Mucosa of stomach (tissue), 1 donor: ENCODE data around the gene ADGRG3.
"Not testable (repeated sequence)": the region's sequence is repeated elsewhere in the genome, so short reads cannot be mapped to it uniquely, and the experiment has no call there.

Source experiments
- H3K27me3 ChIP-seq: one replicate; pipeline ENCODE4 v1.7.0; 2013; ENCODE audit warnings: mild to moderate bottlenecking, low read length; ENCODE audit not compliant: control insufficient read depth, insufficient read depth
- H3K36me3 ChIP-seq: one replicate; pipeline ENCODE4 v1.7.0; 2013; ENCODE audit warnings: low read length; ENCODE audit not compliant: control insufficient read depth, insufficient read depth
- H3K4me1 ChIP-seq: one replicate; pipeline ENCODE4 v1.7.0; 2013; ENCODE audit warnings: mild to moderate bottlenecking, low read length; ENCODE audit not compliant: control insufficient read depth, insufficient read depth
- H3K4me3 ChIP-seq: one replicate; pipeline ENCODE4 v1.7.0; 2013; ENCODE audit warnings: low read length
- H3K9ac ChIP-seq: one replicate; pipeline ENCODE4 v1.7.0; 2013; ENCODE audit warnings: mild to moderate bottlenecking, low read length, moderate library complexity
- H3K9me3 ChIP-seq: one replicate; pipeline ENCODE4 v1.7.0; 2013; ENCODE audit warnings: mild to moderate bottlenecking, low read length, moderate library complexity; ENCODE audit not compliant: control insufficient read depth
- donor health status: Pancreatic carcinoma.

ADGRG3 gene

DNA sequence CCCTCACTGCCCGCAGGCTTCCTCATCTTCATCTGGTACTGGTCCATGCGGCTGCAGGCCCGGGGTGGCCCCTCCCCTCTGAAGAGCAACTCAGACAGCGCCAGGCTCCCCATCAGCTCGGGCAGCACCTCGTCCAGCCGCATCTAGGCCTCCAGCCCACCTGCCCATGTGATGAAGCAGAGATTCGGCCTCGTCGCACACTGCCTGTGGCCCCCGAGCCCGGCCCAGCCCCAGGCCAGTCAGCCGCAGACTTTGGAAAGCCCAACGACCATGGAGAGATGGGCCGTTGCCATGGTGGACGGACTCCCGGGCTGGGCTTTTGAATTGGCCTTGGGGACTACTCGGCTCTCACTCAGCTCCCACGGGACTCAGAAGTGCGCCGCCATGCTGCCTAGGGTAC lies 4.7 kb upstream of the ADGRG3 start:
- Histone ChIP-seq H3K9ac (no peak overlapping the region), H3K36me3 (no peaks in the 10 kb centered on the region), H3K9me3 (no peaks in the 10 kb centered on the region), H3K4me1 (no peaks in the 10 kb centered on the region), H3K27me3 (no peaks in the 10 kb centered on the region), H3K4me3 (no peak overlapping the region)

DNA sequence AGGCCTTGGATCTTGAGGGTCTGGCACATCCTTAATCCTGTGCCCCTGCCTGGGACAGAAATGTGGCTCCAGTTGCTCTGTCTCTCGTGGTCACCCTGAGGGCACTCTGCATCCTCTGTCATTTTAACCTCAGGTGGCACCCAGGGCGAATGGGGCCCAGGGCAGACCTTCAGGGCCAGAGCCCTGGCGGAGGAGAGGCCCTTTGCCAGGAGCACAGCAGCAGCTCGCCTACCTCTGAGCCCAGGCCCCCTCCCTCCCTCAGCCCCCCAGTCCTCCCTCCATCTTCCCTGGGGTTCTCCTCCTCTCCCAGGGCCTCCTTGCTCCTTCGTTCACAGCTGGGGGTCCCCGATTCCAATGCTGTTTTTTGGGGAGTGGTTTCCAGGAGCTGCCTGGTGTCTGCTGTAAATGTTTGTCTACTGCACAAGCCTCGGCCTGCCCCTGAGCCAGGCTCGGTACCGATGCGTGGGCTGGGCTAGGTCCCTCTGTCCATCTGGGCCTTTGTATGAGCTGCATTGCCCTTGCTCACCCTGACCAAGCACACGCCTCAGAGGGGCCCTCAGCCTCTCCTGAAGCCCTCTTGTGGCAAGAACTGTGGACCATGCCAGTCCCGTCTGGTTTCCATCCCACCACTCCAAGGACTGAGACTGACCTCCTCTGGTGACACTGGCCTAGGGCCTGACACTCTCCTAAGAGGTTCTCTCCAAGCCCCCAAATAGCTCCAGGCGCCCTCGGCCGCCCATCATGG lies 4.0 kb upstream of the ADGRG3 start:
- no peak overlapping the region for H3K9ac ChIP-seq
- no peak overlapping the region for H3K4me3 ChIP-seq
- H3K4me1 ChIP-seq = no peaks in the 10 kb centered on the region
- H3K9me3 ChIP-seq = no peaks in the 10 kb centered on the region
- no peaks in the 10 kb centered on the region for H3K27me3 ChIP-seq
- no peaks in the 10 kb centered on the region for H3K36me3 ChIP-seq

DNA sequence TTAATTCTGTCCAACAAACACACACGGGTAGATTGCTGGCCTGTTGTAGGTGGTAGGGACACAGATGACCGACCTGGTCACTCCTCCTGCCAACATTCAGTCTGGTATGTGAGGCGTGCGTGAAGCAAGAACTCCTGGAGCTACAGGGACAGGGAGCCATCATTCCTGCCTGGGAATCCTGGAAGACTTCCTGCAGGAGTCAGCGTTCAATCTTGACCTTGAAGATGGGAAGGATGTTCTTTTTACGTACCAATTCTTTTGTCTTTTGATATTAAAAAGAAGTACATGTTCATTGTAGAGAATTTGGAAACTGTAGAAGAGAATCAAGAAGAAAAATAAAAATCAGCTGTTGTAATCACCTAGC lies 3.5 kb upstream of the ADGRG3 start:
- H3K9me3 ChIP-seq = no peaks in the 10 kb centered on the region
- no peak overlapping the region for H3K4me3 ChIP-seq
- no peak overlapping the region for H3K9ac ChIP-seq
- H3K4me1 ChIP-seq = no peaks in the 10 kb centered on the region
- H3K27me3 ChIP-seq = no peaks in the 10 kb centered on the region
- H3K36me3 ChIP-seq = no peaks in the 10 kb centered on the region

- no peaks in the 10 kb centered on the region for H3K4me1 ChIP-seq
- no peaks in the 10 kb centered on the region for H3K36me3 ChIP-seq
Observed at GRCh38 chr16:57665541-57665940, 2.6 kb upstream of the ADGRG3 start.

GRCh38 chr16:57666353-57667047 lies 1.6 kb upstream of the ADGRG3 start:
- Histone ChIP-seq H3K9me3 (no peaks in the 10 kb centered on the region), H3K36me3 (no peaks in the 10 kb centered on the region), H3K4me1 (no peaks in the 10 kb centered on the region), H3K9ac (no peak overlapping the region), H3K27me3 (no peaks in the 10 kb centered on the region), H3K4me3 (no peak overlapping the region)

More at GRCh38 chr16:57665541-57665940, 2.6 kb upstream of the ADGRG3 start:
- no peak overlapping the region for H3K9ac ChIP-seq
- H3K4me3 ChIP-seq = no peak overlapping the region
- no peaks in the 10 kb centered on the region for H3K27me3 ChIP-seq
- no peaks in the 10 kb centered on the region for H3K9me3 ChIP-seq

DNA sequence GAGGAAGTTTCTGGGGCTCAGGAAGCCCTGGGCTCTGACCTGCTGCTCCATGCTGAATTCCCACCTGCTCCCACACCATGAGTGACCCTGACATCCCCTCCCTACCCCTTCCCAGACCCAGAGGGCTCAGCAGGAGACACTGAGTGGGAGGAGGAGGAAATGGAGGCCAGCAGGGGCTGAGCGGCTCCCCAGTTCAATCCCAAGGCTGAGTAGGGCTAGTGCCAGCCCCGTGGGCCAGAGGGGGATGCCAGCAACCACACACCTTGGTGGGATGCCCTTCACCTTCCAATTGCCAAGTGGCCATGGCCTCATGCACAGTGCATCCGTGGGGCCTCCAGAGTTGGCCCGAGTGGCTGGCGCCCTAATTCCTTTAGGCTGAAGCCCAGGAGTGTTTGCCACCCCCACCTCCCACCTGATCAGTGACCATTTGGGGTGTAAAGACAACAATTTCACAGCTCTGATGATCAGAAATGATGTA lies 1.0 kb upstream of the ADGRG3 start:
- Histone ChIP-seq H3K36me3 (no peaks in the 10 kb centered on the region), H3K9ac (no peak overlapping the region), H3K27me3 (no peaks in the 10 kb centered on the region), H3K9me3 (no peaks in the 10 kb centered on the region), H3K4me3 (no peak overlapping the region), H3K4me1 (no peaks in the 10 kb centered on the region)

DNA sequence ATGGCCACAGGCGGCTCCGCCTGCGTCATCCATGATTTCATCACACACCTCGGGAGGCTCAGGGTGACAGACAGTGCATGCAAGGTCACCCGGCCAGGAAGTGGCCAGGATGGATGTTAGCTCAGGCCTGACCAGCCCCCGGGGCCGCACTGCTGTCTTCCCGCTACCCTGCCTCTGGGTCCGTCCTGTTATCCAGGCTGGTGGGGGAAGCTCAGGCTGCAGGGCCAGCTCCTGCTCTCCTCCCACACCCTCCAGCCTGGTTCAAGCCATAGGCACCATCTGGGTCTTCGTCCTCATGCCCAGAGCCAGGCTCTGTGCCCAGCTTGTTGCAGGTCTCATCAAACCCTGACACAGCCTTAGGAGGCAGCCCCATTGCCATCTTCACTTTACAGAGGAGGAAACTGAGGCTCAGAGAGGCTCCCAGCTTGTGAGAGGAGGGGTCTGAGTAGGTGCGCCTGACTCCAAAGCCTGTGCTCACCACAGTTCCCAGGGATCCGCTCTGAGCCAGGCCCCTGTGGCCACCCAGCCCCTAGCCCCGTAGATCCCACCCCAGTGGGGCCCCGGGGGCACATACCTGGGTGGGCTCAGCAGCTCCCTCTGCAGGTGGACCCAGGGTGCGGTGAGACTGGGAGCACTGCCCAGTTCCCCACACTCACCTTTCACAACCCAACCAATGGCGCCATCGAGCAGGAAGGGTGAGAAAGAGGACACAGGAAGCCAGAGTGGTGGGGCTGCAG lies 412 bp upstream of the ADGRG3 start:
- no peak overlapping the region for H3K9ac ChIP-seq
- no peaks in the 10 kb centered on the region for H3K36me3 ChIP-seq
- no peaks in the 10 kb centered on the region for H3K9me3 ChIP-seq

GRCh38 chr16:57668630-57669475 lies 747 bp downstream of the ADGRG3 start:
- Histone ChIP-seq H3K9ac (no peak overlapping the region), H3K27me3 (no peaks in the 10 kb centered on the region), H3K4me1 (no peaks in the 10 kb centered on the region), H3K36me3 (no peaks in the 10 kb centered on the region), H3K4me3 (no peak overlapping the region), H3K9me3 (no peaks in the 10 kb centered on the region)

More for the DNA sequence above, 412 bp upstream of the ADGRG3 start:
- H3K4me1 ChIP-seq = no peaks in the 10 kb centered on the region
- no peaks in the 10 kb centered on the region for H3K27me3 ChIP-seq
- H3K4me3 ChIP-seq = no peak overlapping the region

- H3K4me1 ChIP-seq = no peaks in the 10 kb centered on the region
- no peaks in the 10 kb centered on the region for H3K36me3 ChIP-seq
- no peaks in the 10 kb centered on the region for H3K27me3 ChIP-seq
- no peak overlapping the region for H3K4me3 ChIP-seq
- no peak overlapping the region for H3K9ac ChIP-seq
- H3K9me3 ChIP-seq = no peaks in the 10 kb centered on the region
Observed at GRCh38 chr16:57669476-57670162, 1.5 kb downstream of the ADGRG3 start.

GRCh38 chr16:57670196-57670595 lies 2.1 kb downstream of the ADGRG3 start:
- Histone ChIP-seq H3K4me1 (no peaks in the 10 kb centered on the region), H3K4me3 (no peak overlapping the region), H3K36me3 (no peaks in the 10 kb centered on the region), H3K27me3 (no peaks in the 10 kb centered on the region), H3K9me3 (no peaks in the 10 kb centered on the region), H3K9ac (no peak overlapping the region)

DNA sequence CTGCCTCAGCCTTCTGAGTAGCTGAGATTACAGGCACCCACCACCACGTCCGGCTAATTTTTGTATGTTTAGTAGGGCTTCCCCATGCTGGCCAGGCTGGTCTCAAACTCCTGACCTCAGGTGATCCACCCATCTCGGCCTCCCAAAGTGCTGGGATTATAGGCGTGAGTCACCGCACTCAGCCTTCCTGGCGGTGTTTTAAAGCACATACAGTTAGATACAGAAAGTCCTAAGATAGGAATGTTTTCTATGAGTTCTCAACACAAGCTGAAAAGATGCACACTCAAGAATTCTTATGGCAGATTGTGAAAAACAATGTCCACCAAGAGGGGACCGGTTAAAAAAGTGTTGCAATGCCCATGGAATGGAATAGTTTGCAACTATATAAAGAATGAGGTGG lies 3.3 kb downstream of the ADGRG3 start:
- H3K4me1 ChIP-seq, H3K36me3 ChIP-seq, H3K9ac ChIP-seq, H3K27me3 ChIP-seq, H3K9me3 ChIP-seq, H3K4me3 ChIP-seq: not testable (repeated sequence)
